GM12878 (cell line): ENCODE results near the gene USH2A. TPM values are rescaled to one million over a fixed set of nuclear protein-coding genes. Genes with fewer than 3 reads are reported as not detected.

Experiments used
- ATAC-seq: fragments of 200-7000 bp; cut with Tn5 transposase; 3 replicates; pipeline ENCODE4 v1.9.1; 2020; ENCODE audit warnings: mild to moderate bottlenecking, moderate library complexity
- BruUV-seq: library from RNA; stranded (reverse); fragments of 400-500 nt; replicated peaks from 2 replicates; lab custom pipeline; 2021; lab: Mats Ljungman, UMichigan
- CTCF ChIA-PET: fragments of 300-600 bp; sonication (Branson Sonifier 250); formaldehyde crosslinking; extraction: SDS; loops from one replicate; lab custom pipeline; 2021; ENCODE audit warnings: inconsistent platforms; lab: Yijun Ruan, JAX
- POLR2A ChIA-PET: fragments of 350-600 bp; formaldehyde crosslinking; extraction: SDS; loops from one replicate; lab custom pipeline; 2021; ENCODE audit warnings: inconsistent platforms; lab: Charles Lee
- RAD21 ChIA-PET: fragments of 300-600 bp; sonication (Branson Sonifier 250); formaldehyde crosslinking; loops from one replicate; lab custom pipeline; 2023; ENCODE audit warnings: antibody characterized with exemption; ENCODE audit not compliant: unreplicated experiment; lab: Charles Lee
- SMC1A ChIA-PET: fragments of 300-600 bp; sonication (Branson Sonifier 250); formaldehyde crosslinking; loops from one replicate; lab custom pipeline; 2023; ENCODE audit not compliant: unreplicated experiment, uncharacterized antibody; lab: Charles Lee
- DNase-seq: peaks from one replicate; pipeline ENCODE4 v3.0.0-alpha.2; 2011; ENCODE audit warnings: low read depth, low spot score
- FAIRE-seq: peaks from 3 replicates; lab custom pipeline; 2011; peaks lifted over from hg19 to GRCh38; lab: Jason Lieb, UNC
- H2AFZ ChIP-seq: 2 replicates; pipeline ENCODE4 v1.6.0; 2011; ENCODE audit warnings: low read depth, low read length, control low read depth; ENCODE audit not compliant: control insufficient read depth
- H3K27ac ChIP-seq: 2 replicates; pipeline ENCODE4 v1.5.1; 2011; ENCODE audit warnings: control low read depth; ENCODE audit not compliant: control insufficient read depth, insufficient read depth
- H3K27me3 ChIP-seq, 2 experiments: replicated peaks in 1 of 2; 2 replicates each; pipeline versions ENCODE4 v1.6.0 to v1.6.1; 2011; ENCODE audit warnings: low read length in 1 of 2; ENCODE audit not compliant: control insufficient read depth in 2 of 2, insufficient read depth in 2 of 2
- H3K36me3 ChIP-seq, 2 experiments: 2 replicates each; pipeline ENCODE4 v1.5.1; 2011; ENCODE audit warnings: low read length in 1 of 2; ENCODE audit not compliant: control insufficient read depth in 2 of 2, insufficient read depth in 2 of 2
- H3K4me1 ChIP-seq: 2 replicates; pipeline ENCODE4 v1.6.1; 2011; ENCODE audit warnings: mild to moderate bottlenecking, low read length, moderate library complexity, mixed read lengths; ENCODE audit not compliant: control insufficient read depth, insufficient read depth
- H3K4me2 ChIP-seq: 2 replicates; pipeline ENCODE4 v1.6.0; 2011; ENCODE audit warnings: control low read depth; ENCODE audit not compliant: control insufficient read depth, insufficient read depth
- H3K4me3 ChIP-seq: fragments of 200-600 bp; sonication (generic); 2 replicates; pipeline ENCODE4 v1.5.1; 2016
- H3K79me2 ChIP-seq: 2 replicates; pipeline ENCODE4 v1.6.0; 2011; ENCODE audit warnings: low read length; ENCODE audit not compliant: control insufficient read depth, insufficient read depth
- H3K9ac ChIP-seq: 2 replicates; pipeline ENCODE4 v1.8.0; 2011; ENCODE audit warnings: low read length, control low read depth, mixed read lengths; ENCODE audit not compliant: control insufficient read depth, insufficient read depth
- H3K9me3 ChIP-seq: replicated peaks from 3 replicates; pipeline ENCODE4 v1.5.1; 2011; ENCODE audit warnings: mild to moderate bottlenecking, low read length; ENCODE audit not compliant: control insufficient read depth, insufficient read depth
- H4K20me1 ChIP-seq: 2 replicates; pipeline ENCODE4 v1.6.0; 2011; ENCODE audit not compliant: control insufficient read depth, insufficient read depth
- ATF2 ChIP-seq: IDR thresholded peaks from 2 replicates; pipeline ENCODE4 v1.6.1; 2012; ENCODE audit warnings: low read length, inconsistent platforms
- CBFB ChIP-seq: IDR thresholded peaks from 2 replicates; pipeline ENCODE4 v1.6.1; 2016; ENCODE audit warnings: antibody characterized with exemption, low read depth
- EED ChIP-seq: sonication (generic); IDR thresholded peaks from 2 replicates; pipeline ENCODE4 v1.6.1; 2016; ENCODE audit warnings: antibody characterized with exemption, low read depth
- GATAD2B ChIP-seq: fragments of 450-650 bp; conservative IDR thresholded peaks from 2 replicates; pipeline ENCODE4 v1.6.1; 2017; ENCODE audit warnings: low read depth, mild to moderate bottlenecking, moderate library complexity
- HCFC1 ChIP-seq: fragments of 150-350 bp; IDR thresholded peaks from 2 replicates; pipeline ENCODE4 v1.6.1; 2014; ENCODE audit warnings: low read length
- HDAC2 ChIP-seq: fragments of 200-600 bp; sonication (generic); IDR thresholded peaks from 2 replicates; pipeline ENCODE4 v1.6.1; 2017
- NFIC ChIP-seq: IDR thresholded peaks from 2 replicates; pipeline ENCODE4 v1.6.1; 2012; ENCODE audit warnings: low read depth, mild to moderate bottlenecking, inconsistent platforms, low read length, moderate library complexity
- RCOR1 ChIP-seq: conservative IDR thresholded peaks from 2 replicates; pipeline ENCODE4 v1.6.1; 2012; ENCODE audit warnings: low read depth, low read length, improper control_type of control experiment
- SUPT20H ChIP-seq: IDR thresholded peaks from 2 replicates; pipeline ENCODE4 v1.6.1; 2011; ENCODE audit warnings: low read depth, mild to moderate bottlenecking, low read length, moderate library complexity, borderline replicate concordance; ENCODE audit not compliant: control insufficient read depth
- ZNF274 ChIP-seq: IDR thresholded peaks from one replicate; pipeline ENCODE4 v1.8.0; 2011; ENCODE audit not compliant: insufficient read length, insufficient read depth
- WGBS: methylation state at CpG from one replicate; pipeline ENCODE4 v1.1.6; 2016; ENCODE audit warnings: low lambda C conversion rate; ENCODE audit not compliant: insufficient replicate concordance, insufficient coverage; ENCODE audit errors: missing lambda C conversion rate; 5-methylcytosine and 5-hydroxymethylcytosine counted together
- in situ Hi-C: fragments of 300-500 bp; cut with MboI; formaldehyde crosslinking; loops from 9 replicates; pipeline ENCODE4 v1.14.3; 2018; ENCODE audit warnings: mixed read lengths
- intact Hi-C: fragments of 100-400 bp; cut with micrococcal nuclease; formaldehyde crosslinking; loops from one replicate; pipeline ENCODE4 v1.14.2; 2022; ENCODE audit not compliant: unreplicated experiment
- polyA plus RNA-seq, 11 experiments: library from polyadenylated mRNA; depleted of rRNA in 4 of 11; unstranded in 6 of 11; stranded (reverse) in 5 of 11; fragments of >200 nt; fragmentation: Nextera tagmentation in 4 of 11; fragmentation: Illumina TruSeq in 1 of 11; extraction: Ambion mirVana in 4 of 11; extraction: Trizol in 1 of 11; gene quantifications; 1 replicate in 1 of 11; 2 replicates in 10 of 11; pipeline versions ENCODE4 v1.2.1 to v1.2.3, GENCODE V29; 2011 to 2016; ENCODE audit warnings: inconsistent platforms in 2 of 11, missing spikeins in 2 of 11, low read depth in 1 of 11
- total RNA-seq, 4 experiments: library from RNA; depleted of rRNA in 3 of 4; stranded (reverse); fragments of >200 nt in 3 of 4; fragmentation: Illumina TruSeq in 1 of 4; extraction: Trizol in 1 of 4; gene quantifications; 2 replicates each; pipeline versions ENCODE4 v1.2.1 to v1.2.3, GENCODE V29; 2013 to 2021
- TF ChIP-seq, protein P1 (sequence below): fragments of 450-650 bp; IDR thresholded peaks from 2 replicates; pipeline ENCODE4 v1.6.1; 2017; ENCODE audit warnings: borderline replicate concordance
- TF ChIP-seq, protein P2 (sequence below): IDR thresholded peaks from 2 replicates; pipeline ENCODE4 v1.6.1; 2012; ENCODE audit warnings: low read depth, low read length, improper control_type of control experiment

Gene USH2A
- total and polyA plus RNA-seq, 10 of the 15 experiments (the other 5 are each of a cell fraction or from before 2014, with no cell fraction given), result under 0.01 to 0.20 (median 0.01) TPM; not detected in 2

DNA sequence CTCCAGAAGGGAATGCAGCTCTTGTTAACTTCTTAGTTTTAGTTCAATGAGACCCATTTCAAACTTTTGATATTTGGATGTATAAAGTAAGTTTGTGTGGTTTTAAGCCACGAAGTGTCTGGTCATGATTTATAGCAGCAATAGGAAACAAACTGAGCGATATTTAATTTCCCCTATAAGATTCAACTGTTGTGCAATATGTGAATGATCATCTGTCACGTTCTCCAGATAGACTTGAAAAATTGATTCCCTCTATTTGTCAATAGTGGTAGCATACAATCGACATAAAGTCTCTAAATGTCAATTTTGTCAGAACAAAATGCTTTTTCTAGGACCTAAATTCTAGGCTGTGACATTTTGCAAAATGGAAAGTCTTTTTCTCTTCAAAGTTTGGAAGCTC, 616.0 kb downstream of the USH2A start:
- ChIA-PET RAD21 (no interaction called here), CTCF (no interaction called here), SMC1A (no interaction called here), POLR2A (no interaction called here)
- H3K4me3 ChIP-seq, result no peak overlapping the region
- FAIRE-seq (no peak), DNase-seq (no peak), ATAC-seq (no peak)
- in situ Hi-C loops, result no loop called here
- no peak overlapping the region for H3K27ac ChIP-seq
- no peak overlapping the region for H2AFZ ChIP-seq
- H4K20me1 ChIP-seq, result no peaks in the 10 kb centered on the region
- WGBS, result 0% methylated on average over 4 of the region's 4 CpGs
- H3K9ac ChIP-seq, result no peak overlapping the region
- no peaks in the 10 kb centered on the region for H3K27me3 ChIP-seq
- TF ChIP-seq SUPT20H (no peak), GATAD2B (no peak), HDAC2 (no peak), HCFC1 (no peak), CBFB (no peak), ZNF274 (no peak), RCOR1 (no peak), NFIC (no peak), EED (no peak), ATF2 (no peak)
- TF ChIP-seq, protein P1, sequence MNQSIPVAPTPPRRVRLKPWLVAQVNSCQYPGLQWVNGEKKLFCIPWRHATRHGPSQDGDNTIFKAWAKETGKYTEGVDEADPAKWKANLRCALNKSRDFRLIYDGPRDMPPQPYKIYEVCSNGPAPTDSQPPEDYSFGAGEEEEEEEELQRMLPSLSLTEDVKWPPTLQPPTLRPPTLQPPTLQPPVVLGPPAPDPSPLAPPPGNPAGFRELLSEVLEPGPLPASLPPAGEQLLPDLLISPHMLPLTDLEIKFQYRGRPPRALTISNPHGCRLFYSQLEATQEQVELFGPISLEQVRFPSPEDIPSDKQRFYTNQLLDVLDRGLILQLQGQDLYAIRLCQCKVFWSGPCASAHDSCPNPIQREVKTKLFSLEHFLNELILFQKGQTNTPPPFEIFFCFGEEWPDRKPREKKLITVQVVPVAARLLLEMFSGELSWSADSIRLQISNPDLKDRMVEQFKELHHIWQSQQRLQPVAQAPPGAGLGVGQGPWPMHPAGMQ, result no peak
- TF ChIP-seq, protein P2, sequence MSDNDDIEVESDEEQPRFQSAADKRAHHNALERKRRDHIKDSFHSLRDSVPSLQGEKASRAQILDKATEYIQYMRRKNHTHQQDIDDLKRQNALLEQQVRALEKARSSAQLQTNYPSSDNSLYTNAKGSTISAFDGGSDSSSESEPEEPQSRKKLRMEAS, result no peak
- BruUV-seq, result no TSS peak
- no peaks in the 10 kb centered on the region; the same call in 2 of the 3 replicates for H3K9me3 ChIP-seq
- no peaks in the 10 kb centered on the region for H3K4me1 ChIP-seq
- intact Hi-C loops, result no loop called here
- no peak overlapping the region for H3K4me2 ChIP-seq
- H3K36me3 ChIP-seq, result no peaks in the 10 kb centered on the region
- no peaks in the 10 kb centered on the region for H3K79me2 ChIP-seq
